Vagina (tissue), 2 donors: ENCODE data around the gene VASN.

Source experiments
- CTCF ChIP-seq, 3 experiments: fragments of 450-650 bp in 2 of 3; fragments of 200-600 bp in 1 of 3; sonication (generic) in 1 of 3; IDR thresholded peaks; one replicate each; pipeline ENCODE4 v1.5.1; 2017 to 2019; ENCODE audit warnings: antibody characterized with exemption in 3 of 3, mild to moderate bottlenecking in 2 of 3, moderate library complexity in 2 of 3
- POLR2A ChIP-seq, 2 donors: fragments of 450-650 bp; IDR thresholded peaks; one replicate each; pipeline ENCODE4 v1.6.1; 2017; ENCODE audit warnings: antibody characterized with exemption in 2 of 2, mild to moderate bottlenecking in 2 of 2, moderate library complexity in 2 of 2
- POLR2AphosphoS5 ChIP-seq, 2 donors: sonication (generic); formaldehyde crosslinking; IDR thresholded peaks; one replicate each; pipeline ENCODE4 v1.9.0; 2017; ENCODE audit warnings: antibody characterized with exemption in 2 of 2, mild to moderate bottlenecking in 2 of 2, low read depth in 1 of 2; ENCODE audit not compliant: insufficient read depth in 1 of 2

- no peak for TF ChIP-seq CTCF (IDR thresholded peaks at IDR 0.05)
- TF ChIP-seq POLR2AphosphoS5 (IDR thresholded peaks at IDR 0.05; ENCODE audit: insufficient read depth in 1 of 2, low read depth in 1 of 2): no peak
- no peak for TF ChIP-seq POLR2A (IDR thresholded peaks at IDR 0.05)
Measured at GRCh38 chr16:4354512-4355409, 16.9 kb upstream of the VASN start.
